ENCODE measurements around the gene KLHL12.

DNA sequence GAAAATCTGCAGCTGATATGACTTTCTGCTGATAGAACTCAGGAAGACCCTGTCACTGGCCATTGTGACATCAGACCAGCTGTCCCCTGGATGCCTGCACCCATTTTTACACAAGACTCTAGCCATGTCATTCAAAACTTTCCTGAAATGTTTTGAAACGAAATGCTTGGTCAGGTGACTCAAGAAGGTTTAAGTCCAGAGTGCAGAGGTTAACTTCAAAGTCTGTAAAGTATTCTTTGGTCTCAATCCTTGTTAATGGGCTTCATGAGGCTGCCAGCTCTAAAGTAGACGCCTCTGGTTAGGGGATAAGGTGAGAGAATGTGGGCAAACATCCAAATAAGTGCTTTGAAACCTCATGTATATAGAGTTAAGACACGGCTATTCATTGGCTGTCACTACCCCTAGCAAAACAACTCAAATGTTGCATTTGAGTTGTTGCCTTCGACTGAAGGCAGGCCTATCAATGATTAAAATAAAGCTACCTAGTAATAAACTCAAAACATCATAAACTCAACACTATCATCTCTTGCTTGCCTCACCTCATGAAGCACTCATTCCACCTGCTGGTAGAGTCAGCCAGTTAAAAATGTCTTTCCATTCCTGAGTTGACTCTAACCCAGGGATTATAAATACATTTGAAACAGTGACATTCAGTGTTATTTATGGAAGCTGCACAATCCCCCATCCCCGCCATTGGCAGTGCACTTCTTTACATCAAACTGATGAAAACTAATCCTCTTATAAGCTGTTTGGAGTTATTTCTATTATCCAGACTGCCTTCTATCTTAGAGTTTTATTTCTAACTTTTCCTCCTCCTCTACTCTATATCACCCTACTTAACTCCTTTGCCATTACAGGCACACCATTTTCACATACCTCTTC is 64.1 kb downstream of the KLHL12 start:
- TF ChIP-seq EZH2 (IDR thresholded peaks at IDR 0.05; ENCODE audit: borderline replicate concordance, low read length) (no peak), CTCF (IDR thresholded peaks at IDR 0.05; ENCODE audit: low read length) (no peak)

Measured in OCI-LY1 (cell line).